Neuron (in vitro differentiated cells): ENCODE data around the gene ZNF750.

Experiments
- H2AFZ ChIP-seq: one replicate; pipeline ENCODE4 v1.6.1; 2013; ENCODE audit warnings: low read depth, mild to moderate bottlenecking, inconsistent platforms, low read length, moderate library complexity
- H3K27me3 ChIP-seq: one replicate; pipeline ENCODE4 v1.6.1; 2013; ENCODE audit warnings: low read length; ENCODE audit not compliant: insufficient read depth
- H3K36me3 ChIP-seq: one replicate; pipeline ENCODE4 v1.6.1; 2013; ENCODE audit warnings: low read length; ENCODE audit not compliant: insufficient read depth
- H3K4me1 ChIP-seq: one replicate; pipeline ENCODE4 v1.6.1; 2013; ENCODE audit warnings: low read length; ENCODE audit not compliant: insufficient read depth
- H3K4me3 ChIP-seq: 2 replicates; pipeline ENCODE4 v1.5.1; 2013; ENCODE audit warnings: mild to moderate bottlenecking, low read length, moderate library complexity
- H3K9me3 ChIP-seq: one replicate; pipeline ENCODE4 v1.6.1; 2013; ENCODE audit warnings: low read length

Gene ZNF750

DNA sequence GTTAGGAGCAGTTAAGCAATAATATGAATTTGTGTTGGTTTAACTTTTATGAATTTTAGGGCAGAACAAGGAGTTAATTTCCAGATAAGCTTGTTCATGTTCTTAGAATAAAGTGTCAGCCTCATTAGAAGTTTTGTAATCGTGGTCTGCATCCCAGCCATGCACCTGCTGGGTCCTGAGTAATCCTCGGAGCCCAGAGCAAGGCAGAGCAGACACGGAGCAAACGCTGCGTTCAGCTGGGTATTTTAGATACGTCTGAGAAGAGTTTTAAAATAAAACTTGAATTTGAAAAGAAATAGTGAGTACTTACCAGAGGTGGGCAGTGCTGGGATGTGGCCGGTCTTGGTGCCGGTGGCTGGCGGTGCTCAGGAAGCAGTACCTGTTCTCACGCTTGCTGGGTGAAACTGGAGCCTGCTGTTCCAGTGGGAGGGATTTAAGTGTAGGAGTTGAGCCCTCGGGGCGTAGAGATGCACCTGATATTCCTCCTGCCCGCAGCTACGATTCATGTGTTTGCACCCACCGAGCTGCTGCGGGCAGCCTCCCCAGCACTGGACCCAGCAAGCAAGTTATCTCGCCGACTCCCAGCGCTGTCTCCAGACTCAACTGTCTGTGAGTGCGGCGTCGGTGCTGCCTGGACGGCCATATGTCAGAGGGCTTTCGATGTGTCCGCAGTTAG is at the start of gene ZNF750:
TSS of gene ZNF750 (minus strand) at position 406 of the 676 bp plus-strand sequence. CDS start 7,568 bp downstream, outside the sequence.
- H2AFZ ChIP-seq: no peak within 1 kb of the TSS
- peaks cover 2% of the 10 kb centered on the region for H3K4me1 ChIP-seq
- H3K27me3 ChIP-seq: no peaks in the 10 kb centered on the region
- H3K36me3 ChIP-seq: peaks cover 4% of the 10 kb centered on the region
- H3K9me3 ChIP-seq: no peaks in the 10 kb centered on the region
- H3K4me3 ChIP-seq: no peak within 1 kb of the TSS

DNA sequence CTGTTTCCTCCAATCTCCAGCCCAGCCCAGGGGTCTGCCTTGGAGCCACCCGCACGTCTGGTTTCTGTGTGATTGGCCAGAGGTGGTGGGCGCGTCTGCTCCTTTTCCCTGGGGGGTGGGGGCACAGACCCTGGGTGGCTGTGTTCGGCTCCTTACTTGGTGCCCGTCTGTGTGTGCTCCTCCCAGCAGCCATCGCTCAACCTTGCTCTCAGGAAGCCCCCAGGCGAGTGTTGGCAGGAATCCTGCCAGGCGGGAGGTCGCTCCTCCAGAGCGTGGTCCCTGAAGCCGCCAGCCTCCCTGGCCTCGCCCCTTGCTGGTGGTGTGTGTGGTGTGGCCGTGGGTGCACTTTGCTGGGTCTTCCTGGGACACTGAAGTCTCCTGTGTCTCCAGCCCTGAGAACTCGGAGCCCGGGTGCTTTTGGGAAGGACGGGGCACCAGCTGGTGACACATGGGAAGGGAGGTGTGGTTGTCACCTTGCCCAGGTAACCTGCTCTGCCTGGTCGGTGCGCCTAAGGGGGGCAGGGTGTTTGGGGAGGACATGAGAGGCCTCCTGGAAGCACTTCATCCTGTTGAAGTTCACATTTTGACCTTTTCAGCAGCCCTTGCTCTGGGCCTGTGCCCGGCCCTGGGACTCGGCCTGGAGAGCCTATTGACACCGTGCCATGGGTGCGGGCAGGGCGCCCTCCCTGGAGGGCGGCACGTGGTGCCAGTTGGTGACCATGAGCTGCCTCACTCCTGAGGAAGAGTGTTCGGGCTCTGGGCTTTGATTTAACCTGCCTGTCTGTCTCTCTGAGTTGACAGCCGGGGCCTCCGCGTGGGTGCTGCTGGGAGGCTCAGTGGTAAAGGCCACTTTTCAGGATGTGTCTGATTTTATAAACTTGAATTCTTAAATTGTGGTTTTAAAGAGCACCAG is 49.0 kb upstream of the ZNF750 start:
- H3K36me3 ChIP-seq: peaks cover 28% of the 10 kb centered on the region
- H2AFZ ChIP-seq: no peak overlapping the region
- H3K4me3 ChIP-seq: no peak overlapping the region
- no peaks in the 10 kb centered on the region for H3K9me3 ChIP-seq
- H3K4me1 ChIP-seq: peaks cover 13% of the 10 kb centered on the region
- H3K27me3 ChIP-seq: no peaks in the 10 kb centered on the region

DNA sequence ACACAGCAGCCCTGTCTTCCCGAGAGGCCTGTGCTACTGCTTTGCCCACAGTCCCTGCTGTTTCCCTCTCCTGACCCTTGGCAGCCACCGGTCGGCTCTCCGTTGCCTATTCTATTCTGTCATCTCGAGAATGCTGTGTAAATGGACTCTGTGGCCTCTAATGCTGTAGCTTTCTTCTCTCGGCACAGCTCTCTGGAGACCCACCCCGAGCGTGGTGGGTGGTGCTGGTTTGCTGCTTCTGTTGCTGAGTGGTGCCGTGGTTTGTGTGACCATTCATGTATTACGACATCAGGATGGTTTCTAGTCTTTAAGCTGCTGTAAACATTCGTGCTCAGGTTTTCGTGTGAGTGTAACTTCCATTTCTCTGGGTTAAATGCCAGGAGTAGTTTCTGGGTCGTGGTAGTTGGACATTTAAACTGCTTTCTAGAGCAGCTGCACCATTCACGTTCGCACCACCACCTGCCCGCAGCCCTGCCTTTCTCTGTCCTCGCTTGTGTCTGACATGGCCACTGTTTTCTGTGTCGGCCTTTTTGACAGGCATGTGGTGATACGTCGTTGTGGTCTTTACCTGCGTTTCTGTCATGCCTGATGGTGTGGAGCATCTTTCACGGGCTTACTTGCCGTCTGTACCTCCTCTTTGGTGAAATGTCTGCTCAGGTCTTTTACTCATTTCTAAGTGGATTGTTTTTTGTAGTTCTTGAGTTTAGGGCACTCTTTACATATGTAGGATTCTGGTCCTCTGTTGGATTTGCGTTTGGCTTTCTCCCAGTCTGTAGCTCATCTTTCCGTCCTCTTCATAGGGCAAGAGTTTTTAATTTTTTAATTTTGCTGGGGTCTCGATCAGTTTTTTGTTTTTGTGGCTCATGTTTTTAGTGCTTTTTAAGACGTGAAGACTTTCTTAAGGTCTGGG is 47.7 kb upstream of the ZNF750 start:
- H3K9me3 ChIP-seq: no peaks in the 10 kb centered on the region
- H2AFZ ChIP-seq: no peak overlapping the region
- H3K4me1 ChIP-seq: peaks cover 13% of the 10 kb centered on the region
- no peak overlapping the region for H3K4me3 ChIP-seq
- H3K27me3 ChIP-seq: no peaks in the 10 kb centered on the region
- peaks cover 24% of the 10 kb centered on the region for H3K36me3 ChIP-seq

DNA sequence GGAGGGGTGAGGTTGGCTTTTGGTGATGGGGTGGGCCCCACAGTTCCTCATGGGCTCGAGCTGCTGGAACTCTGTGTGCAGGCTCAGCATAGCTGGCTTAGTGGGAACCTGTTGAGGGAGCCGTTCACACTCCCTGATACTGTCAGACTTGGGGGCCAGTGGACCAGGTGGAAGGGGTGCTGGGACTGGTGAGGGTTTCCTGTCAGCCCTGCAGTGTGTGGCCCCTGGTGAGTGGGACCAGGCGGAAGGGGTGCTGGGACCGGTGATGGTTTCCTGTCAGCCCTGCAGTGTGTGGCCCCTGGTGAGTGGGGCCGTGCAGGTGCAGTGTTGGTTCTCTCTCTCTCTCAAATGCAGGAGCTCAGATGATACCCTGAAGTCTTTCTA is 45.1 kb upstream of the ZNF750 start:
- H3K36me3 ChIP-seq: peaks cover 22% of the 10 kb centered on the region
- H3K27me3 ChIP-seq: no peaks in the 10 kb centered on the region
- no peaks in the 10 kb centered on the region for H3K9me3 ChIP-seq
- H3K4me3 ChIP-seq: no peak overlapping the region
- no peak overlapping the region for H2AFZ ChIP-seq
- peaks cover 15% of the 10 kb centered on the region for H3K4me1 ChIP-seq

DNA sequence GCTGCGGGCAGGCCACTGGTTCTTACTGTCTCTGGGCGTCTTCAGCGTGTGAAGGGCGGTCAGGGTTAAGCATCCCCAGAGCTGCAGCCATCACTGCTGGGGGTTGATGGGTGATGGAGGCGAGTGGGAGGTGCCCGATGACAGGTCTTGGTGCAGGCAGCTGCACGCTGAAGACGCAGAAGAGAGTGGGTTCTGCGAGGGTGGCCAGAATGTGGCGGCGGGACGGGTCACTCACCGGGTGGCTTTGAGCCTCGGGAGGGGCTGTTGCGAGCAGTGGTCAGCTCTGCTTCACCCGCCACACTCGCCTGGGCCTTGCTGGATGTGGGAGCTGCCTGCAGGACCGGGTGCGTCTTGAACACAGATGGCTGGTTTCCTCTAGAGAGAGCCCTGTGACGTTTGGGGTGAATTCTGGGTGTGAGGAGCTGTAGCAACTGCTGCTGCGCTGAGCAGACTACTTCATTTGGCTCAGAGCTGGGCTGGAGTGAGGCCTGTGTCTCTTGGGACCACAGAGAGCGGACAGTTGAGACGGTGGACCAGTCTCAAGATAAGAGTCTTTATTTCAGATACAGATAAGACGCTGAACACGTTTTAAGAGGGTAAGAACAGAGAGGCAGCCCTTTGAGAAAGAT is 44.6 kb upstream of the ZNF750 start:
- H3K27me3 ChIP-seq: no peaks in the 10 kb centered on the region
- no peaks in the 10 kb centered on the region for H3K9me3 ChIP-seq
- H2AFZ ChIP-seq: no peak overlapping the region
- H3K4me3 ChIP-seq: no peak overlapping the region
- peaks cover 17% of the 10 kb centered on the region for H3K36me3 ChIP-seq
- peaks cover 15% of the 10 kb centered on the region for H3K4me1 ChIP-seq

DNA sequence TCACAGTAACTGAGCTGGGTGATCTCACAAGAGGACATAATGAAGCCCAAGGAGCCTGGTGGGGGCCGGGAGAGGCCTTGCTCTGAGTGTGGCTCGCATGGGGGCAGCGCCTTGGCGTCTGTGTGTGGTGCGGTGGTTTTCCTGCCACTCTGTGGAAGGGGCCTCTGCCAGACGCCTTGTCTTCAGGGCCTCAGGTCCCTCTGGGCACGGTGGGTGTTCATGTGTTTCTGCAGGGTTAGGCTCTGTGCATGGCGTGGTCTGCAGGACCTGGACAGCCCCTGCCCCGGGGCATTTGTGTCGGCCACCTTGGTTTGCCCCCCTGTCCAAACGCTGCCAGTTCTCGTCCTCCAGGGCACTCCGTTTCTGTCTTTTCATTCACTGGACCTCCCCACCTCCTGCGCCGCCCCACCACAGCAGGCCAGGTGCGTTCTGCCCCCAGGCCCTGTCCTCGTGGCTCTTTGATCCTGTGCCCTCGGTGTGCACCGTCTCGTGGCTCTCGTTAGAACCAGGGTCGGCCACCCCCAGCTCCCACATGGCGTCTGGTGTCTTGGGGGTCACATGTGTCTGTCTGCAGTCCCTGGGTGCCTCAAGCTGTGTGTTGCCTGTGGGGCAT is 43.7 kb upstream of the ZNF750 start:
- Histone ChIP-seq H3K4me3 (no peak overlapping the region), H3K4me1 (peaks cover 15% of the 10 kb centered on the region), H3K9me3 (no peaks in the 10 kb centered on the region), H2AFZ (no peak overlapping the region), H3K36me3 (peaks cover 13% of the 10 kb centered on the region), H3K27me3 (no peaks in the 10 kb centered on the region)

DNA sequence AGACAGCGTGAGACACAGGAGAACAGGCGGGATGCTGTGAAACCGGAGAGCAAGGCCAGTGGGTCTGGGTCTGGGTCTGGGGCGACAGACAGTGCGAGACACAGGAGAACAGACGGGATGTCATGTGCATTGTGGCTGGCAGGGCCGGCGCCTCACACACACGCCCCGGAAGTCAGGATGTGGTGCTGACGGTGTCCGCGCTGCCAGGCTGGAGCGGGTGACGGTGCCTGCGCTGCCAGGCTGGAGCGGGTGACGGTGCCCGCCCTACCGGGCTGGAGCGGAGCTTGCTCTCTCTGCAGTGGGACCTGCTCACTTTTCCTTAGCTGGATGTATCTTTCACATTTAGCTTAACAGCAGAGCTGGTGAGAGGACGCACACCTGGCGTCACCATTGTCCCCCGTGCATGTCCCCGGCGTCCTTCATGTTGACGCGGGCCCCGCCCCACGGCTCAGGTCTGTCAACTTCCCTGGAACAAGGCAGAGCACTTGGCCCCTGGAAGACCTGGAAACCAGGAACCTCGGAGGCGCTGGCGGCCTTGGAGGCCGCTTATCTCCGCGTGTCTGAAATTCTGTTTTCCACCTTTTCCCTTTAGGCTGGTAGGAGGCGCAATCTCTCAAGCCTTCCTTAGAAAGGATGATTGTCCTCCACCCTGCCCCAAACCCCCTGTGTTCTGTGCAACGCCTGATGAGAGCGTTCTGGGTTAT is 43.0 kb upstream of the ZNF750 start:
- Histone ChIP-seq H3K9me3 (no peaks in the 10 kb centered on the region), H2AFZ (no peak overlapping the region), H3K4me1 (peaks cover 15% of the 10 kb centered on the region), H3K27me3 (no peaks in the 10 kb centered on the region), H3K36me3 (peaks cover 13% of the 10 kb centered on the region), H3K4me3 (no peak overlapping the region)

DNA sequence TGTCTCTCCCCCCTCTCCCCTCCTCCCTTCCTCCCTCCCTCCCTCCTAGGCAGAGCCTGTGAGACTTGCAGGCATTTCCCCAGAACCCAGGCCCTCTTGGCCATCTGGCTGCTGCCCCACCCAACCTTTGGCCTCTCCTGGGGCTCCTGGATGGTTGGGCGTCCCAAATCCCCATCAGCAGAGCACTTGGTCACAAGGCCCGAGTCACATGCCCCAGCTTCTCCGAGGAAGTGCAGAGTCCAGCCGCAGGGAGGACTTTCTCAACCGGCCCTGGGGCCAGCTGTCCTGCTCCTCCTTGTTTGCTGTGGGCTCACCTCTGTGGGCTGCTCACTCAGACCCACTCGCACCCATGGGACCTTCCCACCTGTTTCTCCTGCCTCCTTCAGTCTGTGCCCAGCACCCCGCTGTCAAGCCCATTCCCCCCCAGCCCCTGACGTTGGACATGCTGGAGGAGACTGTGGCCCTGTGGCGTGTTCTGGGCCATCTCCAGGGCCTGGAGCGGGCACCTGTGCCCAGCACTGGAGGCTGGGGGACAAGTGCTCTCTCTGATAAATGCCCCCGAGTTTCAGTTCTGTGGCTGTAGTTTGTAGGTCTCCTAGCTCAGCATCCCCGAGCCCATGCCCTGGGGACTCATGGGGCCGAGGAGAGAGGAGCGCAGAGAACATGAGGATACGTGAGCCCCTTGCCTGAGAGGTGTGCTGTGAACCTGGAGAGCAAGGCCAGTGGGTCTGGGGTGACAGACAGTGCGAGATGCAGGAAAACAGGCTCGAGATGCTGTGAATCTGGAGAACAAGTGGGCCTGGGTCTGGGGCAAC is 42.3 kb upstream of the ZNF750 start:
- Histone ChIP-seq H3K4me3 (no peak overlapping the region), H3K36me3 (peaks cover 10% of the 10 kb centered on the region), H3K9me3 (no peaks in the 10 kb centered on the region), H2AFZ (no peak overlapping the region), H3K4me1 (peaks cover 15% of the 10 kb centered on the region), H3K27me3 (no peaks in the 10 kb centered on the region)

DNA sequence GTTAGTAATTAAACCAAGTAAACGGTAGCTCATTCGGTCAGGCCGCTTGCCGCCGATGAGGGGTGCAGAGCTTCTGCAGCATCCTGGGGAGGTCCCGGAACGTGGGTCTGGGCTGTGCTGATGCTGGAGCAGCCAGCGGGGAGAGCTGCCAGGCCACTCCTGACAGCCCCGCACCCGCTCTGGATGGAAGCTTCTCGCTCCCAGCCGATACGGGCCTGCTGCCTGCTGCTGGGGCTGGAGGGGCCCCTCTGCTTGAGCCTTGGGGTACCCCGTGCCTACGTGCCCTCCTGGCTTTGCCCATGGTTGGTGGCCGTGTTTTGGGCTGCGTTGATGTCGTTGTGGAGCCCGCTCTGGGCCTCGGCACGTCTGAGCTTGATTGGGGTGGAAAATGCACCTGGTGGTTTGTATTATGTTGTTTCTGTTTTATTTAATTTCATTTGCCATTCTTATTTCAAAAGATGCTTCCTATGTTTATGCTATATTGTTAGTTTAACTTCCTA is 41.6 kb upstream of the ZNF750 start:
- Histone ChIP-seq H3K27me3 (no peaks in the 10 kb centered on the region), H3K36me3 (peaks cover 10% of the 10 kb centered on the region), H3K4me3 (no peak overlapping the region), H3K4me1 (peaks cover 18% of the 10 kb centered on the region), H2AFZ (no peak overlapping the region), H3K9me3 (no peaks in the 10 kb centered on the region)

DNA sequence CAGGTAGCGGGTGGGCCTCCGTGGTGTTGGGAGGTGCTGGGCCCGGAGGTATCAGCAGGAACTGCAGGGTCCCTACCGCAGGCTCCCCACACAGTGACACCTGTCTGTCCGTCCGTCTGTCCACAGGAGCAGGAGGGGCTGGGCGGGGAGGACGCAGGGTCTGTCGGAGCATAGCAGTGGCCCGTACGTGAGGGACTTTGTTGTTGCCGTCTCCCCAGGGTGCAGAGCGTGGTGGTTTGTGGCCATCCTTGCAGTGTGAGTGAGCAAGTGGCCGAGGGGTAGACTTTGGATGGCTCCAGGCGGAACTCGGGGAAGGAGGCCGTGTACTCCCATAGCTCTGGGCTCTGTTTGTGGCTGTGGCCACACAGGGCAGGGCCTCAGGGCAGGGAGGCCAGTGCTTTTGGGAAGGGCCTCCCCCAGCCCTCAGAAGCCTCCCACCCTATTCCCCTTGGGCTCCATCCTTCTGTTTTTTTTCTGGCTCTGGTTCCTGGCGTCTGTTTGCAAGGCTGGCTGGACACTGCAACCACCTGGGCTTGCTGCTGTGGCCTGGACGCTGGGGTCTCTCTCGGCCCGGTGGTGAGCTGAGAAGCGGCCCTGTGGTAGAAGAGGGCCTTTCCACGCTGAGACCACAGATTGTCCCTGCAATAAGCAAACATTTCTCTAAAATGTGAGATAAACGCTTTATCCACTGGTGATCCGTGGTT is 41.0 kb upstream of the ZNF750 start:
- Histone ChIP-seq H3K4me1 (peaks cover 17% of the 10 kb centered on the region), H3K27me3 (no peaks in the 10 kb centered on the region), H3K36me3 (peaks cover 10% of the 10 kb centered on the region), H3K4me3 (no peak overlapping the region), H2AFZ (no peak overlapping the region), H3K9me3 (no peaks in the 10 kb centered on the region)

DNA sequence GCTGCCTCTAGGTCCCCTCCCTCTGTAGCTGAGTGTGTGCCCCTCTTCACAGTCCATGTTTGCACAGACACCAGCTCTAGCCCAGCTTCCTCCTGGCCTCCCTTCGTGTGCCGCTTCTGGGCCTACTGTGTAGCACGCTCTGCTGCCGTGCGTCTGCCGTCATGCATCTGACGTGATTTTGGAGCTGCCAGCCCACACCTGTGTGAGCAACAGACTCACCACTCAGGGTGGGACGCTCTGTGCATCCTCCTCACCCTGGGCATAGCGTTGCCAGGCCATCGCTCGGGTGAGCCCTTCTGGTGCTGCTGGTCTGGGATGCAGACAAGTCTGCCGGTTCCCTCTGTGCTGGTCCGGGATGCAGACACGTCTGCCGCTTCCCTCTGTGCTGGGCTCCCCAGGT is 39.4 kb upstream of the ZNF750 start:
- Histone ChIP-seq H3K4me1 (peaks cover 9% of the 10 kb centered on the region), H3K4me3 (no peak overlapping the region), H3K27me3 (no peaks in the 10 kb centered on the region), H2AFZ (no peak overlapping the region), H3K9me3 (no peaks in the 10 kb centered on the region), H3K36me3 (peaks cover 10% of the 10 kb centered on the region)
